Heart left ventricle (tissue), 16 donors: ENCODE data around the gene RUNX3. TPM values are rescaled to one million over a fixed set of nuclear protein-coding genes. Genes with fewer than 3 reads are reported as not detected.
A peak's percentile ranks its signal among the peaks of the same experiment; 100 is the strongest.
"Not testable (repeated sequence)": the region's sequence is repeated elsewhere in the genome, so short reads cannot be mapped to it uniquely, and the experiment has no call there.

Source experiments
- ATAC-seq, 4 donors: fragments of 200-7000 bp; cut with Tn5 transposase; one replicate each; pipeline ENCODE4 v1.9.1; 2020 to 2022; ENCODE audit warnings: moderate library complexity in 4 of 4, mild to moderate bottlenecking in 3 of 4, moderate number of reproducible peaks in 1 of 4
- DNase-seq, 5 donors: peaks; one replicate each; pipeline ENCODE4 v3.0.0-alpha.2; 2020
- H3K27ac ChIP-seq, 12 donors: fragments of 200-600 bp; sonication (generic) in 4 of 12; one replicate each; pipeline versions ENCODE4 v1.5.0 to v1.8.0; 2016 to 2022; ENCODE audit warnings: mild to moderate bottlenecking in 2 of 12
- H3K27me3 ChIP-seq, 9 donors: fragments of 200-600 bp; sonication (generic) in 2 of 9; one replicate each; pipeline versions ENCODE4 v1.5.1 to v1.8.0; 2016 to 2022; ENCODE audit warnings: mild to moderate bottlenecking in 3 of 9
- H3K36me3 ChIP-seq, 9 donors: fragments of 200-600 bp; sonication (generic) in 2 of 9; one replicate each; pipeline versions ENCODE4 v1.5.0 to v1.8.0; 2018 to 2022; ENCODE audit warnings: mild to moderate bottlenecking in 2 of 9
- H3K4me1 ChIP-seq, 12 donors: fragments of 200-600 bp; sonication (generic) in 4 of 12; one replicate each; pipeline versions ENCODE4 v1.5.0 to v1.8.0; 2016 to 2022; ENCODE audit warnings: mild to moderate bottlenecking in 3 of 12
- H3K4me3 ChIP-seq, 12 donors: fragments of 200-600 bp; sonication (generic) in 4 of 12; one replicate each; pipeline versions ENCODE4 v1.5.0 to v1.8.0; 2017 to 2022; ENCODE audit warnings: mild to moderate bottlenecking in 9 of 12, moderate library complexity in 4 of 12
- H3K9me3 ChIP-seq, 12 donors: fragments of 200-600 bp; sonication (generic) in 4 of 12; one replicate each; pipeline versions ENCODE4 v1.5.0 to v1.8.0; 2016 to 2022; ENCODE audit warnings: mild to moderate bottlenecking in 1 of 12
- POLR2A ChIP-seq, 2 donors: fragments of 450-650 bp; IDR thresholded peaks; one replicate each; pipeline ENCODE4 v1.6.1; 2017; ENCODE audit warnings: antibody characterized with exemption in 2 of 2, mild to moderate bottlenecking in 2 of 2, moderate library complexity in 2 of 2
- WGBS, 4 donors: extraction: QIAGEN DNeasy Blood & Tissue Kit in 2 of 4; methylation state at CpG; one replicate each; pipeline versions ENCODE4 v1.1.5 to v1.1.7; 2013 to 2018; 5-methylcytosine and 5-hydroxymethylcytosine counted together
- intact Hi-C, 10 donors: fragments of 100-400 bp; cut with DNase I; formaldehyde crosslinking; loops; one replicate each; pipeline versions ENCODE4 v1.11.1 to v1.14.2; 2022
- long read RNA-seq, 3 donors: library from polyadenylated mRNA; unstranded; transcript quantifications; one replicate each; pipeline ENCODE4 v2.0.0, GENCODE V29; 2020 to 2021
- polyA plus RNA-seq, 2 donors: library from polyadenylated mRNA; stranded (reverse); fragments of 200-250 nt; gene quantifications; one replicate each; pipeline ENCODE4 v1.2.3, GENCODE V29; 2013
- total RNA-seq, 9 donors: library from RNA; depleted of rRNA in 2 of 9; stranded (reverse); fragments of >200 nt in 2 of 9; fragmentation: NEBNext Ultra II Directional in 3 of 9; extraction: Animal tissue kit (Norgen Biotek cat#: 25700) in 3 of 9; gene quantifications; one replicate each; pipeline versions ENCODE4 v1.1.0 to v1.2.4, GENCODE V29; 2016 to 2023
- TF ChIP-seq, protein P1 (sequence below), 12 donors: fragments of 200-600 bp; sonication (generic) in 4 of 12; IDR thresholded peaks; one replicate each; pipeline versions ENCODE4 v1.5.0 to v1.8.0; 2018 to 2022; ENCODE audit warnings: antibody characterized with exemption in 12 of 12, mild to moderate bottlenecking in 5 of 12
- donor health status: ischemic (EF 13 %, LVEDD 7.1; RV severe dilation, severe dysfunction).
- donor health status: healthy with polysubstance abuse.
- donor health status: DM: no; HTN: yes; CAD: no.
- donor health status: DM: no; HTN: no; CAD: no.
- donor health status: ischemic (EF 25% LVEDD 6.9; RV normal size, moderate dysfunction).
- donor health status: ischemic (EF 25% LVEDD 5.7; RV mildly dilated, moderate dysfunction).
- donor health status: healthy.
- donor health status: DM: yes; HTN: yes; CAD: no.
- donor health status: ischemic (EF 35%, LVEDD 5.7; RV mildly dilated, moderate dysfunction).
- donor health status: nonischemic (EF 11% LVEDD 7.7; RV severe dilation, severe dysfunction).
- donor health status: DM: yes; HTN: yes; CAD: no.
- donor health status: PGD.
- donor health status: ischemic (EF 29% LVEDD 5.4; RV normal size, mild dysfunction).
- donor health status: nonischemic (EF 23%, LVEDD 6.1; RV moderate dilation, normal function).

Gene RUNX3
- total RNA-seq, result 1 to 10 TPM in 3 of 9 donors, under 1 TPM in 6; 0.21 to 8.7 (median 0.65) TPM
- polyA plus RNA-seq, result under 1 TPM; 0.35 to 0.38 TPM
- long read RNA-seq, donor 1, result 0 reads
- long read RNA-seq, donor 2, result 0 reads
- long read RNA-seq, donor 3, partial matches to known transcripts, result 0 of 1 reads
- long read RNA-seq, donor 3, other reads (novel, unspliced or antisense), result 0 of 1 reads

GRCh38 chr1:24930260-24931145, at the start of gene RUNX3:
RUNX3 (minus strand) TSS chr1:24930276; CDS start chr1:24929868, 408 bp downstream.
- Histone ChIP-seq H3K9me3 (no peaks in the 10 kb centered on the region), H3K4me3 (peak within 1 kb of the TSS; percentile 18 to 71 (median 35)), H3K36me3 (no peaks in the 10 kb centered on the region), H3K4me1 (peaks cover 0 to 48% (median 14%) of the 10 kb centered on the region in 12 donors), H3K27ac (peak within 1 kb of the TSS in 3 of 12 donors; percentile 13 to 90 (median 41)), H3K27me3 (peaks cover 80 to 98% (median 89%) of the 10 kb centered on the region in 9 donors)
- intact Hi-C loops, result loop anchor here in 8 of 10 donors (5.0 to 10.0 kb wide), 5 partner anchors 107 to 274 kb away; no protein-coding TSS in a partner anchor
- TF ChIP-seq, protein P1, sequence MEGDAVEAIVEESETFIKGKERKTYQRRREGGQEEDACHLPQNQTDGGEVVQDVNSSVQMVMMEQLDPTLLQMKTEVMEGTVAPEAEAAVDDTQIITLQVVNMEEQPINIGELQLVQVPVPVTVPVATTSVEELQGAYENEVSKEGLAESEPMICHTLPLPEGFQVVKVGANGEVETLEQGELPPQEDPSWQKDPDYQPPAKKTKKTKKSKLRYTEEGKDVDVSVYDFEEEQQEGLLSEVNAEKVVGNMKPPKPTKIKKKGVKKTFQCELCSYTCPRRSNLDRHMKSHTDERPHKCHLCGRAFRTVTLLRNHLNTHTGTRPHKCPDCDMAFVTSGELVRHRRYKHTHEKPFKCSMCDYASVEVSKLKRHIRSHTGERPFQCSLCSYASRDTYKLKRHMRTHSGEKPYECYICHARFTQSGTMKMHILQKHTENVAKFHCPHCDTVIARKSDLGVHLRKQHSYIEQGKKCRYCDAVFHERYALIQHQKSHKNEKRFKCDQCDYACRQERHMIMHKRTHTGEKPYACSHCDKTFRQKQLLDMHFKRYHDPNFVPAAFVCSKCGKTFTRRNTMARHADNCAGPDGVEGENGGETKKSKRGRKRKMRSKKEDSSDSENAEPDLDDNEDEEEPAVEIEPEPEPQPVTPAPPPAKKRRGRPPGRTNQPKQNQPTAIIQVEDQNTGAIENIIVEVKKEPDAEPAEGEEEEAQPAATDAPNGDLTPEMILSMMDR (IDR thresholded peaks at IDR 0.05), result peak in 2 of 12 donors; percentile 5 to 17
- no peak for TF ChIP-seq POLR2A (IDR thresholded peaks at IDR 0.05)
- peak; percentile 51 to 90 (median 68) for DNase-seq
- ATAC-seq, result peak; percentile 32 to 68 (median 52)
- 5 to 11% (median 7%) methylated on average over 29 to 88 of the region's 88 CpGs for WGBS, 4 donors

GRCh38 chr1:24979232-24979631, 49.2 kb upstream of the RUNX3 start:
- H3K36me3 ChIP-seq, intact Hi-C loops, H3K4me3 ChIP-seq, H3K4me1 ChIP-seq, H3K27me3 ChIP-seq, H3K27ac ChIP-seq, DNase-seq, ATAC-seq: not testable (repeated sequence)
- 74 to 83% (median 79%) methylated on average over 4 of the region's 4 CpGs for WGBS, 4 donors
- peaks cover 0 to 26% (median 13%) of the 10 kb centered on the region in 12 donors for H3K9me3 ChIP-seq

- H3K27me3 ChIP-seq, result peaks cover 0 to 9% (median 3%) of the 10 kb centered on the region in 9 donors
- H3K27ac ChIP-seq, result no peak overlapping the region
- H3K4me1 ChIP-seq, result no peaks in the 10 kb centered on the region
- no peaks in the 10 kb centered on the region for H3K36me3 ChIP-seq
- ATAC-seq (no peak), DNase-seq (peak in 1 of 5 donors; percentile 14)
- H3K9me3 ChIP-seq, result peaks cover 0 to 30% (median 13%) of the 10 kb centered on the region in 12 donors
- intact Hi-C loops, result no loop called here
- no peak overlapping the region for H3K4me3 ChIP-seq
- whole genome bisulfite sequencing, 4 donors, result 60 to 69% (median 66%) methylated on average over 9 of the region's 9 CpGs
- TF ChIP-seq, protein P1 (IDR thresholded peaks at IDR 0.05), result no peak
- TF ChIP-seq POLR2A (IDR thresholded peaks at IDR 0.05), result no peak
Observed at GRCh38 chr1:24978383-24979032, 48.4 kb upstream of the RUNX3 start.

DNA sequence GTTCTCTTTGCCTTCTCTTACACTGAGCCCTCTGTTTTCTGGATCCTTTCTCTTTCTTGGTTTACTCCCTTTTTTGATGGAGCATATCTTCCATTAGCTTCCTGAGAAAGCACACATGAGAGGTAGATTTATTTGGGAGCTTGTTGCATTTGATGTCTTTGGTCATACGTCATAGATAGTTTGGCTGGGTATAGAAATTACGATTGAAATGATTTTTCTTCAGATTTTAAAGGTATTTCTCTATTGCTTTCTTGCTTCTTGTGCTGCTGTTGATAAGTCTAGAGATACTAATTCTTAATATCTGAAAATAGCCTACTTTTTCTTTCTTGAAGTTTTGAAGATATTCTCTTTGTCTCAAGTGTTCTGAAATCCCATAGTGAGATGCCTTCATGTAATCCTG, 45.3 kb upstream of the RUNX3 start:
- Histone ChIP-seq H3K27ac (no peak overlapping the region), H3K36me3 (no peaks in the 10 kb centered on the region), H3K27me3 (peaks cover 0 to 30% (median 7%) of the 10 kb centered on the region in 9 donors), H3K4me3 (no peak overlapping the region), H3K9me3 (peaks cover 0 to 30% (median 13%) of the 10 kb centered on the region in 12 donors), H3K4me1 (peaks cover 0 to 16% (median 0%) of the 10 kb centered on the region in 12 donors)
- TF ChIP-seq, protein P1 (IDR thresholded peaks at IDR 0.05), result no peak
- TF ChIP-seq POLR2A (IDR thresholded peaks at IDR 0.05), result no peak
- DNase-seq (no peak), ATAC-seq (no peak)
- 81 to 92% (median 87%) methylated on average over 2 of the region's 2 CpGs for WGBS, 4 donors
- intact Hi-C loops, result no loop called here
